A549 (cell line): Measurements from ENCODE around the gene OR6B2.

ENCODE experiments used
- BHLHE40 ChIP-seq: IDR thresholded peaks from 2 replicates; pipeline ENCODE4 v1.6.1; 2012; ENCODE audit warnings: low read depth, low read length, inconsistent platforms
- EP300 ChIP-seq, 2 experiments: fragments of >200 bp; sonication (Bioruptor Twin); formaldehyde crosslinking; IDR thresholded peaks; 2 replicates in 1 of 2; 3 replicates in 1 of 2; pipeline ENCODE4 v1.6.1; 2016 to 2017
- MAZ ChIP-seq: fragments of 150-350 bp; IDR thresholded peaks from 2 replicates; pipeline ENCODE4 v1.6.1; 2014; ENCODE audit warnings: antibody characterized with exemption, low read depth, low read length, borderline replicate concordance
- PHF8 ChIP-seq: fragments of 200-600 bp; sonication (generic); IDR thresholded peaks from 2 replicates; pipeline ENCODE4 v1.6.1; 2016; ENCODE audit warnings: low read depth, mild to moderate bottlenecking, antibody characterized with exemption, moderate library complexity, borderline replicate concordance
- POLR2A ChIP-seq: IDR thresholded peaks from 2 replicates; pipeline ENCODE4 v1.6.1; 2012; ENCODE audit warnings: mild to moderate bottlenecking, low read length
- POLR2AphosphoS2 ChIP-seq: conservative IDR thresholded peaks from 2 replicates; pipeline ENCODE4 v1.6.1; 2012; ENCODE audit warnings: low read length, improper control_type of control experiment, inconsistent platforms
- RCOR1 ChIP-seq: fragments of 150-350 bp; IDR thresholded peaks from 2 replicates; pipeline ENCODE4 v1.6.1; 2014; ENCODE audit warnings: antibody characterized with exemption, low read length, low read depth
- REST ChIP-seq: fragments of 200-600 bp; sonication (generic); IDR thresholded peaks from 2 replicates; pipeline ENCODE4 v1.6.1; 2016; ENCODE audit warnings: antibody characterized with exemption, mild to moderate bottlenecking, moderate library complexity
- RFX5 ChIP-seq: fragments of 450-650 bp; IDR thresholded peaks from 2 replicates; pipeline ENCODE4 v1.7.1; 2014; ENCODE audit warnings: antibody characterized with exemption, mild to moderate bottlenecking, moderate library complexity
- SMC3 ChIP-seq: fragments of >200 bp; sonication (Bioruptor Twin); formaldehyde crosslinking; IDR thresholded peaks from 3 replicates; pipeline ENCODE4 v1.6.1; 2018; ENCODE audit warnings: inconsistent platforms
- TF ChIP-seq, protein P1 (sequence below): fragments of >200 bp; sonication (Bioruptor Twin); formaldehyde crosslinking; IDR thresholded peaks from 3 replicates; pipeline ENCODE4 v1.5.1; 2016
- TF ChIP-seq, protein P2 (sequence below): fragments of 450-650 bp; IDR thresholded peaks from 2 replicates; pipeline ENCODE4 v1.6.1; 2014; ENCODE audit warnings: antibody characterized with exemption

- TF ChIP-seq, protein P1, sequence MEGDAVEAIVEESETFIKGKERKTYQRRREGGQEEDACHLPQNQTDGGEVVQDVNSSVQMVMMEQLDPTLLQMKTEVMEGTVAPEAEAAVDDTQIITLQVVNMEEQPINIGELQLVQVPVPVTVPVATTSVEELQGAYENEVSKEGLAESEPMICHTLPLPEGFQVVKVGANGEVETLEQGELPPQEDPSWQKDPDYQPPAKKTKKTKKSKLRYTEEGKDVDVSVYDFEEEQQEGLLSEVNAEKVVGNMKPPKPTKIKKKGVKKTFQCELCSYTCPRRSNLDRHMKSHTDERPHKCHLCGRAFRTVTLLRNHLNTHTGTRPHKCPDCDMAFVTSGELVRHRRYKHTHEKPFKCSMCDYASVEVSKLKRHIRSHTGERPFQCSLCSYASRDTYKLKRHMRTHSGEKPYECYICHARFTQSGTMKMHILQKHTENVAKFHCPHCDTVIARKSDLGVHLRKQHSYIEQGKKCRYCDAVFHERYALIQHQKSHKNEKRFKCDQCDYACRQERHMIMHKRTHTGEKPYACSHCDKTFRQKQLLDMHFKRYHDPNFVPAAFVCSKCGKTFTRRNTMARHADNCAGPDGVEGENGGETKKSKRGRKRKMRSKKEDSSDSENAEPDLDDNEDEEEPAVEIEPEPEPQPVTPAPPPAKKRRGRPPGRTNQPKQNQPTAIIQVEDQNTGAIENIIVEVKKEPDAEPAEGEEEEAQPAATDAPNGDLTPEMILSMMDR, result no peak
- TF ChIP-seq BHLHE40 (no peak), REST (no peak), RFX5 (no peak), EP300 (IDR thresholded peaks at IDR 0.05) (no peak), PHF8 (no peak), RCOR1 (no peak), POLR2AphosphoS2 (no peak), SMC3 (no peak), MAZ (no peak), POLR2A (no peak)
- TF ChIP-seq, protein P2, sequence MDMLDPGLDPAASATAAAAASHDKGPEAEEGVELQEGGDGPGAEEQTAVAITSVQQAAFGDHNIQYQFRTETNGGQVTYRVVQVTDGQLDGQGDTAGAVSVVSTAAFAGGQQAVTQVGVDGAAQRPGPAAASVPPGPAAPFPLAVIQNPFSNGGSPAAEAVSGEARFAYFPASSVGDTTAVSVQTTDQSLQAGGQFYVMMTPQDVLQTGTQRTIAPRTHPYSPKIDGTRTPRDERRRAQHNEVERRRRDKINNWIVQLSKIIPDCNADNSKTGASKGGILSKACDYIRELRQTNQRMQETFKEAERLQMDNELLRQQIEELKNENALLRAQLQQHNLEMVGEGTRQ, result no peak
These were observed 22.3 kb upstream of the OR6B2 start for GRCh38 chr2:240052524-240052923.
